ENCODE data around the gene FNDC10. TPM values are rescaled to one million over a fixed set of nuclear protein-coding genes. Genes with fewer than 3 reads are reported as not detected.

Gene FNDC10
- total RNA-seq, 1 experiment from 2014 or later: 5.9 TPM

- DNase-seq (ENCODE audit: low read depth): no peak
These were observed 51.3 kb downstream of the FNDC10 start for GRCh38 chr1:1548591-1548990.

Other genes with a start within 250 kb of the FNDC10 start
- 292 and 326 TPM in 2 replicates for gene MXRA8, start 241.6 kb downstream of the FNDC10 start, total RNA-seq (2014; rRNA removed)
- gene AURKAIP1, start 224.9 kb downstream of the FNDC10 start, total RNA-seq (2014; rRNA removed): 226 and 234 TPM in 2 replicates
- gene CCNL2, start 200.8 kb downstream of the FNDC10 start, total RNA-seq (2014; rRNA removed): 118 and 127 TPM in 2 replicates
- 126 and 134 TPM in 2 replicates for gene MRPL20, start 192.8 kb downstream of the FNDC10 start, total RNA-seq (2014; rRNA removed)
- not detected in 2 replicates for gene ANKRD65, start 178.9 kb downstream of the FNDC10 start, total RNA-seq (2014; rRNA removed)
- 1.1 TPM in 2 replicates for gene VWA1, start 164.4 kb downstream of the FNDC10 start, total RNA-seq (2014; rRNA removed)
- gene ATAD3C, start 150.4 kb downstream of the FNDC10 start, total RNA-seq (2014; rRNA removed): not detected in 2 replicates
- gene ATAD3B, start 128.4 kb downstream of the FNDC10 start, total RNA-seq (2014; rRNA removed): 29.2 and 38.7 TPM in 2 replicates
- 65.0 and 67.9 TPM in 2 replicates for gene ATAD3A, start 88.0 kb downstream of the FNDC10 start, total RNA-seq (2014; rRNA removed)
- gene TMEM240, start 59.5 kb downstream of the FNDC10 start, total RNA-seq (2014; rRNA removed): 0.63 and 0.83 TPM in 2 replicates
- 72.5 and 80.6 TPM in 2 replicates for gene SSU72, start 25.3 kb downstream of the FNDC10 start, total RNA-seq (2014; rRNA removed)
- gene MIB2, start 15.4 kb upstream of the FNDC10 start, total RNA-seq (2014; rRNA removed): 43.6 and 63.4 TPM in 2 replicates
- gene MMP23B, start 32.0 kb upstream of the FNDC10 start, total RNA-seq (2014; rRNA removed): 0.34 and 0.38 TPM in 2 replicates
- 14.2 and 19.6 TPM in 2 replicates for gene CDK11B, start 58.9 kb upstream of the FNDC10 start, total RNA-seq (2014; rRNA removed)
- gene SLC35E2B, start 92.7 kb upstream of the FNDC10 start, total RNA-seq (2014; rRNA removed): 17.9 and 23.9 TPM in 2 replicates
- gene CDK11A, start 124.2 kb upstream of the FNDC10 start, total RNA-seq (2014; rRNA removed): 9.1 and 12.8 TPM in 2 replicates
- gene NADK, start 178.3 kb upstream of the FNDC10 start, total RNA-seq (2014; rRNA removed): 56.4 and 61.7 TPM in 2 replicates